Endothelial cell of umbilical vein (primary cell): ENCODE measurements around the gene SMIM7. TPM values are rescaled to one million over a fixed set of nuclear protein-coding genes. Genes with fewer than 3 reads are reported as not detected.

Experiments used
- BruUV-seq: library from RNA; stranded (reverse); fragments of 400-500 nt; replicated peaks from 2 replicates; lab custom pipeline; 2021; lab: Mats Ljungman, UMichigan
- CTCF ChIA-PET: fragments of 300-600, 350-600 bp; sonication (Branson Sonifier 250); formaldehyde crosslinking; loops from one replicate; lab custom pipeline; 2021; ENCODE audit warnings: antibody characterized with exemption, inconsistent platforms; lab: Charles Lee
- POLR2A ChIA-PET: fragments of 300-600, 350-600 bp; sonication (Branson Sonifier 250); formaldehyde crosslinking; loops from one replicate; lab custom pipeline; 2021; ENCODE audit warnings: antibody characterized with exemption, inconsistent platforms; lab: Charles Lee
- DNase-seq: peaks from one replicate; pipeline ENCODE4 v3.0.0-alpha.2; 2011; ENCODE audit warnings: low read depth, low spot score
- FAIRE-seq: peaks from 2 replicates; lab custom pipeline; 2011; peaks lifted over from hg19 to GRCh38; lab: Jason Lieb, UNC
- H2AFZ ChIP-seq: 2 replicates; pipeline ENCODE4 v1.6.0; 2012; ENCODE audit warnings: low read depth, low read length, control low read depth, inconsistent platforms
- H3K27ac ChIP-seq: 2 replicates; pipeline ENCODE4 v1.5.1; 2011; ENCODE audit warnings: low read depth, mild to moderate bottlenecking, control low read depth, low read length, moderate library complexity; ENCODE audit not compliant: insufficient read depth
- H3K27me3 ChIP-seq, 2 experiments: 2 replicates each; pipeline versions ENCODE4 v1.6.0 to v1.6.1; 2011; ENCODE audit warnings: low read length in 2 of 2, mixed read lengths in 1 of 2; ENCODE audit not compliant: control insufficient read depth in 2 of 2, insufficient read depth in 2 of 2
- H3K36me3 ChIP-seq, 2 experiments: 2 replicates in 1 of 2; 3 replicates in 1 of 2; pipeline ENCODE4 v1.5.1; 2011; ENCODE audit warnings: low read length in 2 of 2, mild to moderate bottlenecking in 1 of 2, moderate library complexity in 1 of 2; ENCODE audit not compliant: control insufficient read depth in 2 of 2, insufficient read depth in 2 of 2; ENCODE audit errors: extremely low read depth in 1 of 2
- H3K4me1 ChIP-seq: 3 replicates; pipeline ENCODE4 v1.5.1; 2011; ENCODE audit warnings: mild to moderate bottlenecking, low read length; ENCODE audit not compliant: control insufficient read depth, insufficient read depth; ENCODE audit errors: extremely low read depth
- H3K4me2 ChIP-seq: 2 replicates; pipeline ENCODE4 v1.6.1; 2011; ENCODE audit warnings: low read length, control low read depth, mixed read lengths; ENCODE audit not compliant: insufficient read depth
- H3K4me3 ChIP-seq, 3 experiments: fragments of 200-600 bp in 1 of 3; sonication (generic), shearing (Covaris generic) in 1 of 3; replicated peaks in 1 of 3; 2 replicates each; pipeline ENCODE4 v1.5.1; 2011 to 2016; ENCODE audit warnings: control low read depth in 3 of 3, low read length in 3 of 3, mild to moderate bottlenecking in 2 of 3, inconsistent platforms in 1 of 3, low read depth in 1 of 3, moderate library complexity in 1 of 3; ENCODE audit not compliant: insufficient read depth in 1 of 3
- H3K79me2 ChIP-seq: 2 replicates; pipeline ENCODE4 v1.6.0; 2012; ENCODE audit warnings: low read length, inconsistent platforms; ENCODE audit not compliant: control insufficient read depth, insufficient read depth
- H3K9ac ChIP-seq: replicated peaks from 2 replicates; pipeline ENCODE3; 2011; ENCODE audit warnings: low read length, control low read depth; ENCODE audit not compliant: insufficient read depth; ENCODE audit errors: extremely low read depth
- H3K9me1 ChIP-seq: replicated peaks from 3 replicates; pipeline ENCODE4 v1.6.0; 2011; ENCODE audit warnings: mild to moderate bottlenecking, low read length; ENCODE audit not compliant: control insufficient read depth, insufficient read depth; ENCODE audit errors: extremely low read depth
- H3K9me3 ChIP-seq: replicated peaks from 2 replicates; pipeline ENCODE4 v1.5.1; 2012; ENCODE audit warnings: low read length, inconsistent platforms; ENCODE audit not compliant: control insufficient read depth, insufficient read depth
- H4K20me1 ChIP-seq: replicated peaks from 2 replicates; pipeline ENCODE3; 2011; ENCODE audit warnings: mild to moderate bottlenecking, low read length; ENCODE audit not compliant: control insufficient read depth, insufficient read depth; ENCODE audit errors: extremely low read depth
- CTCF ChIP-seq, 2 donors: IDR thresholded peaks; 1 replicate in 1 of 2; 2 replicates in 1 of 2; pipeline ENCODE4 v1.5.1; 2011; ENCODE audit warnings: low read length in 2 of 2, mild to moderate bottlenecking in 2 of 2, moderate library complexity in 2 of 2, control low read depth in 1 of 2, inconsistent platforms in 1 of 2, low read depth in 1 of 2; ENCODE audit not compliant: insufficient read depth in 1 of 2; ENCODE audit errors: extremely low read depth in 1 of 2
- EZH2 ChIP-seq: IDR thresholded peaks from 2 replicates; pipeline ENCODE4 v1.6.1; 2012; ENCODE audit warnings: borderline replicate concordance, low read depth, mild to moderate bottlenecking, moderate library complexity, low read length, inconsistent platforms; ENCODE audit not compliant: severe bottlenecking
- FOS ChIP-seq: IDR thresholded peaks from 2 replicates; pipeline ENCODE4 v1.6.1; 2011; ENCODE audit warnings: mild to moderate bottlenecking, low read length, moderate library complexity, borderline replicate concordance; ENCODE audit not compliant: insufficient read depth
- GATA2 ChIP-seq: IDR thresholded peaks from 2 replicates; pipeline ENCODE4 v1.7.0; 2011; ENCODE audit warnings: low read depth, mild to moderate bottlenecking, moderate library complexity, mixed read lengths, low read length; ENCODE audit not compliant: insufficient read length, insufficient read depth
- JUN ChIP-seq: IDR thresholded peaks from 2 replicates; pipeline ENCODE4 v1.6.1; 2011; ENCODE audit warnings: borderline replicate concordance, low read depth; ENCODE audit not compliant: insufficient read length, insufficient read depth
- MAX ChIP-seq: IDR thresholded peaks from 2 replicates; pipeline ENCODE4 v1.6.1; 2011; ENCODE audit not compliant: insufficient read depth, insufficient read length
- MYC ChIP-seq: IDR thresholded peaks from one replicate; pipeline ENCODE4 v1.6.1; 2011; ENCODE audit warnings: mild to moderate bottlenecking, low read depth, low read length
- POLR2A ChIP-seq: IDR thresholded peaks from 2 replicates; pipeline ENCODE4 v1.6.1; 2012; ENCODE audit warnings: low read depth, mild to moderate bottlenecking, control low read depth, low read length
- POLR2AphosphoS5 ChIP-seq: IDR thresholded peaks from 2 replicates; pipeline ENCODE4 v1.6.1; 2012; ENCODE audit warnings: low read depth, mild to moderate bottlenecking, control low read depth, low read length, moderate library complexity; ENCODE audit not compliant: insufficient read depth
- dilution Hi-C: fragments of 300-500 bp; cut with MboI; formaldehyde crosslinking; loops from one replicate; pipeline ENCODE4 v1.15.0; 2019; ENCODE audit warnings: low sequenced_read_pairs; ENCODE audit not compliant: extremely low pct_ligation_motif_present
- intact Hi-C: fragments of 100-400 bp; cut with micrococcal nuclease; formaldehyde crosslinking; loops from one replicate; pipeline ENCODE4 v1.10.0; 2022
- polyA plus RNA-seq, 4 experiments: library from polyadenylated mRNA; depleted of rRNA in 3 of 4; stranded (reverse) in 3 of 4; unstranded in 1 of 4; fragments of >200 nt; gene quantifications; 2 replicates each; pipeline versions ENCODE4 v1.2.1 to v1.2.3, GENCODE V29; 2011 to 2012; ENCODE audit warnings: missing spikeins in 1 of 4
- total RNA-seq: library from RNA; stranded (reverse); gene quantifications from 2 replicates; pipeline ENCODE4 v1.2.3, GENCODE V29; 2021

SMIM7 gene
- total and polyA plus RNA-seq, 2 donors (not counting 3 experiments of a cell fraction or from before 2014, with no cell fraction given), result 51.1 to 62.0 TPM

- FAIRE-seq, result no peak
- Histone ChIP-seq H3K4me3 (peak overlapping the region; percentile 79 to 90 (median 90)), H2AFZ (no peak overlapping the region), H3K9ac (peak overlapping the region; percentile 90), H3K27me3 (no peaks in the 10 kb centered on the region), H4K20me1 (no peaks in the 10 kb centered on the region), H3K36me3 (peaks cover 2 to 17% of the 10 kb centered on the region in 2 experiments), H3K79me2 (peaks cover 49% of the 10 kb centered on the region), H3K9me3 (no peaks in the 10 kb centered on the region), H3K9me1 (no peaks in the 10 kb centered on the region), H3K27ac (peak overlapping the region; percentile 59), H3K4me2 (peak overlapping the region; percentile 96), H3K4me1 (peaks cover 18% of the 10 kb centered on the region)
- TF ChIP-seq GATA2 (no peak), POLR2A (no peak), POLR2AphosphoS5 (no peak), JUN (no peak), EZH2 (no peak), MYC (no peak), MAX (no peak), FOS (no peak), CTCF (IDR thresholded peaks at IDR 0.05; ENCODE audit: extremely low read depth in 1 of 2, insufficient read depth in 1 of 2, low read depth in 1 of 2, low read length in 2 of 2) (no peak)
- ChIA-PET CTCF (interaction anchor here (0.6 to 1.2 kb wide), 4 partner anchors 19 to 193 kb away, joined by 3 read pairs; no protein-coding TSS in a partner anchor), POLR2A (interaction anchor here (0.6 to 1.9 kb wide), 5 partner anchors 32 to 84 kb away, joined by 3 to 8 read pairs (median 3); partner anchors contain the start of genes SMIM7 and TMEM38A)
- no peak for DNase-seq
- dilution Hi-C loops, result no loop called here
- intact Hi-C loops, result loop anchor here (1.0 to 5.0 kb wide), 5 partner anchors 32 to 101 kb away; partner anchors contain the start of genes SLC35E1 and SMIM7
- no TSS peak for BruUV-seq
These were observed 32.1 kb downstream of the SMIM7 start for GRCh38 chr19:16627928-16628182.
